OCI-LY1 (cell line): ENCODE results near the gene PLCD3.

Experiments
- H2AFZ ChIP-seq: fragments of 200-600 bp; sonication (generic), shearing (Covaris generic); 2 replicates; pipeline ENCODE4 v1.6.0; 2014; ENCODE audit warnings: antibody characterized with exemption, mild to moderate bottlenecking, low read length
- H3F3A ChIP-seq: fragments of 200-600 bp; sonication (generic), shearing (Covaris generic); 2 replicates; pipeline ENCODE4 v1.6.0; 2014; ENCODE audit warnings: mild to moderate bottlenecking, antibody characterized with exemption, low read length, moderate library complexity; ENCODE audit not compliant: insufficient read depth
- H3K27ac ChIP-seq: fragments of 200-600 bp; sonication (generic); 2 replicates; pipeline ENCODE4 v1.5.1; 2014; ENCODE audit warnings: low read length, mixed run types, mild to moderate bottlenecking, low read depth; ENCODE audit not compliant: poor library complexity, severe bottlenecking
- H3K27me3 ChIP-seq: fragments of 200-600 bp; sonication (generic); 2 replicates; pipeline ENCODE4 v1.6.0; 2014; ENCODE audit warnings: antibody characterized with exemption, mild to moderate bottlenecking, low read length, moderate library complexity; ENCODE audit not compliant: insufficient read depth
- H3K36me3 ChIP-seq: fragments of 200-600 bp; sonication (generic); 2 replicates; pipeline ENCODE4 v1.6.1; 2014; ENCODE audit warnings: mild to moderate bottlenecking, antibody characterized with exemption, low read length, moderate library complexity, mixed read lengths; ENCODE audit not compliant: insufficient read depth
- H3K4me1 ChIP-seq: fragments of 200-600 bp; sonication (generic); 2 replicates; pipeline ENCODE4 v1.5.1; 2014; ENCODE audit warnings: mild to moderate bottlenecking, low read length, moderate library complexity; ENCODE audit not compliant: insufficient read depth, severe bottlenecking
- H3K4me2 ChIP-seq: fragments of 200-600 bp; sonication (generic), shearing (Covaris generic); 2 replicates; pipeline ENCODE4 v1.6.1; 2014; ENCODE audit warnings: low read length
- H3K4me3 ChIP-seq: fragments of 200-600 bp; sonication (generic); 2 replicates; pipeline ENCODE4 v1.5.1; 2014; ENCODE audit warnings: low read length, low read depth, mild to moderate bottlenecking, mixed read lengths; ENCODE audit not compliant: poor library complexity, severe bottlenecking
- H3K79me2 ChIP-seq: fragments of 200-600 bp; shearing (Covaris generic); 2 replicates; pipeline ENCODE4 v1.6.1; 2016; ENCODE audit warnings: mixed run types, low read length, mixed read lengths; ENCODE audit not compliant: insufficient read depth
- H3K9ac ChIP-seq: fragments of 200-600 bp; sonication (generic), shearing (Covaris generic); 2 replicates; pipeline ENCODE4 v1.6.1; 2014; ENCODE audit warnings: mild to moderate bottlenecking, low read length, mixed read lengths
- H3K9me2 ChIP-seq: fragments of 200-600 bp; sonication (generic), shearing (Covaris generic); 2 replicates; pipeline ENCODE4 v1.6.1; 2014; ENCODE audit warnings: low read depth, mild to moderate bottlenecking, low read length, mixed read lengths
- H3K9me3 ChIP-seq: fragments of 200-600 bp; shearing (Covaris generic); 2 replicates; pipeline ENCODE4 v1.6.1; 2014; ENCODE audit warnings: low read length, mixed read lengths
- H4K20me1 ChIP-seq: fragments of 200-600 bp; sonication (generic), shearing (Covaris generic); 2 replicates; pipeline ENCODE4 v1.6.0; 2016; ENCODE audit warnings: mild to moderate bottlenecking, low read length; ENCODE audit not compliant: insufficient read depth
- CTCF ChIP-seq: fragments of 200-600 bp; sonication (generic), shearing (Covaris generic); IDR thresholded peaks from 2 replicates; pipeline ENCODE4 v1.5.1; 2017; ENCODE audit warnings: mild to moderate bottlenecking, antibody characterized with exemption, low read length, moderate library complexity, mixed read lengths
- EZH2 ChIP-seq: fragments of 200-600 bp; sonication (generic), shearing (Covaris generic); IDR thresholded peaks from 2 replicates; pipeline ENCODE4 v1.8.0; 2017; ENCODE audit warnings: borderline replicate concordance, mixed run types, mild to moderate bottlenecking, antibody characterized with exemption, low read length, moderate library complexity, mixed read lengths

Gene PLCD3

GRCh38 chr17:45091778-45092425 is 40.4 kb downstream of the PLCD3 start:
- H3K4me2 ChIP-seq = no peak overlapping the region
- H3K27ac ChIP-seq = no peak overlapping the region

GRCh38 chr17:45090711-45091110 is 41.6 kb downstream of the PLCD3 start:
- TF ChIP-seq EZH2 (no peak), CTCF (no peak)
- H2AFZ ChIP-seq = no peak overlapping the region
- H3K4me1 ChIP-seq = peaks cover under 1% of the 10 kb centered on the region
- no peak overlapping the region for H3K4me3 ChIP-seq
- H3K79me2 ChIP-seq = no peaks in the 10 kb centered on the region
- H3F3A ChIP-seq = no peaks in the 10 kb centered on the region
- no peaks in the 10 kb centered on the region for H4K20me1 ChIP-seq
- no peak overlapping the region for H3K9ac ChIP-seq
- H3K9me2 ChIP-seq = no peaks in the 10 kb centered on the region
- no peaks in the 10 kb centered on the region for H3K9me3 ChIP-seq
- no peak overlapping the region for H3K4me2 ChIP-seq
- no peak overlapping the region for H3K27ac ChIP-seq
- peaks cover 97% of the 10 kb centered on the region for H3K36me3 ChIP-seq
- H3K27me3 ChIP-seq = no peaks in the 10 kb centered on the region

More at GRCh38 chr17:45091778-45092425, 40.4 kb downstream of the PLCD3 start:
- Histone ChIP-seq H3K36me3 (peaks cover 97% of the 10 kb centered on the region), H3K79me2 (no peaks in the 10 kb centered on the region), H3F3A (no peaks in the 10 kb centered on the region), H3K4me1 (peaks cover 9% of the 10 kb centered on the region), H3K4me3 (no peak overlapping the region), H3K9me3 (no peaks in the 10 kb centered on the region), H3K9me2 (no peaks in the 10 kb centered on the region), H3K27me3 (no peaks in the 10 kb centered on the region), H4K20me1 (no peaks in the 10 kb centered on the region), H2AFZ (no peak overlapping the region), H3K9ac (no peak overlapping the region)
- TF ChIP-seq EZH2 (no peak), CTCF (no peak)

GRCh38 chr17:45088741-45089140 is 43.6 kb downstream of the PLCD3 start:
- Histone ChIP-seq H4K20me1 (no peaks in the 10 kb centered on the region), H3K9me2 (no peaks in the 10 kb centered on the region), H3K27ac (no peak overlapping the region), H3K4me2 (no peak overlapping the region), H3K36me3 (peaks cover 98% of the 10 kb centered on the region), H3K9ac (no peak overlapping the region), H3K79me2 (no peaks in the 10 kb centered on the region), H3K9me3 (no peaks in the 10 kb centered on the region), H3K27me3 (no peaks in the 10 kb centered on the region), H3K4me3 (no peak overlapping the region), H2AFZ (no peak overlapping the region), H3F3A (no peaks in the 10 kb centered on the region), H3K4me1 (no peaks in the 10 kb centered on the region)
- TF ChIP-seq EZH2 = no peak
- no peak for TF ChIP-seq CTCF
